WTC11 (cell line): ENCODE results near the gene BRI3. TPM values are rescaled to one million over a fixed set of nuclear protein-coding genes. Genes with fewer than 3 reads are reported as not detected.

Experiments used
- ATAC-seq: fragments of 200-7000 bp; cut with Tn5 transposase; 2 replicates; pipeline ENCODE4 v1.10.0; 2021; ENCODE audit warnings: mild to moderate bottlenecking, moderate library complexity
- CTCF ChIA-PET: fragments of 300-600 bp; sonication (Branson Sonifier 250); formaldehyde crosslinking; loops from one replicate; lab custom pipeline; 2021; ENCODE audit warnings: antibody characterized with exemption; lab: Charles Lee
- POLR2A ChIA-PET: fragments of 350-600 bp; sonication (Branson Sonifier 250); formaldehyde crosslinking; loops from one replicate; lab custom pipeline; 2021; ENCODE audit warnings: antibody characterized with exemption; lab: Charles Lee
- DNase-seq: peaks from one replicate; pipeline ENCODE4 v3.0.0; 2021; ENCODE audit warnings: low spot score
- H3K27ac Mint-ChIP-seq: 2 replicates; pipeline ENCODE4 v1.8.0; 2021; ENCODE audit warnings: mixed read lengths
- H3K27me3 Mint-ChIP-seq: 2 replicates; pipeline ENCODE4 v1.8.0; 2021; ENCODE audit warnings: low read depth, mild to moderate bottlenecking, moderate library complexity, mixed read lengths
- H3K36me3 Mint-ChIP-seq: 2 replicates; pipeline ENCODE4 v1.8.0; 2021; ENCODE audit warnings: mixed read lengths
- H3K4me1 Mint-ChIP-seq: 2 replicates; pipeline ENCODE4 v1.8.0; 2022; ENCODE audit warnings: mixed read lengths
- H3K4me3 Mint-ChIP-seq: 2 replicates; pipeline ENCODE4 v1.8.0; 2021; ENCODE audit warnings: mild to moderate bottlenecking, moderate library complexity, mixed read lengths
- H3K9me3 Mint-ChIP-seq: 2 replicates; pipeline ENCODE4 v1.8.0; 2021; ENCODE audit warnings: mixed read lengths
- AR ChIP-seq: fragments of 250-450 bp; sonication (Bioruptor Pico); IDR thresholded peaks from 2 replicates; pipeline ENCODE4 v1.9.0; 2021; ENCODE audit warnings: mild to moderate bottlenecking
- ARID4B ChIP-seq: sonication (generic); formaldehyde crosslinking; IDR thresholded peaks from 2 replicates; pipeline ENCODE4 v1.8.0; 2023; ENCODE audit warnings: missing genetic modification reagents, mild to moderate bottlenecking, borderline replicate concordance
- ATF1 ChIP-seq: sonication (generic); formaldehyde crosslinking; IDR thresholded peaks from 2 replicates; pipeline ENCODE4 v1.8.1; 2023; ENCODE audit warnings: mild to moderate bottlenecking, moderate library complexity, missing genetic modification reagents
- CBFB ChIP-seq: sonication (generic); formaldehyde crosslinking; IDR thresholded peaks from 2 replicates; pipeline ENCODE4 v1.8.1; 2022; ENCODE audit warnings: mild to moderate bottlenecking, low read depth, missing genetic modification reagents
- CREM ChIP-seq: sonication (generic); formaldehyde crosslinking; IDR thresholded peaks from 2 replicates; pipeline ENCODE4 v1.8.1; 2022; ENCODE audit warnings: mild to moderate bottlenecking, missing genetic modification reagents, moderate library complexity
- EMX1 ChIP-seq: fragments of 250-450 bp; sonication (Bioruptor Pico); IDR thresholded peaks from 2 replicates; pipeline ENCODE4 v1.8.0; 2021; ENCODE audit warnings: mild to moderate bottlenecking
- FOXP1 ChIP-seq: sonication (generic); formaldehyde crosslinking; IDR thresholded peaks from 2 replicates; pipeline ENCODE4 v1.8.0; 2022; ENCODE audit warnings: missing genetic modification reagents, mild to moderate bottlenecking, moderate library complexity, borderline replicate concordance
- JAZF1 ChIP-seq: fragments of 250-450 bp; sonication (Bioruptor Pico); IDR thresholded peaks from 2 replicates; pipeline ENCODE4 v1.9.0; 2021; ENCODE audit warnings: moderate library complexity, mild to moderate bottlenecking, inconsistent platforms
- NFE2L1 ChIP-seq: sonication (generic); formaldehyde crosslinking; IDR thresholded peaks from 2 replicates; pipeline ENCODE4 v1.8.1; 2023; ENCODE audit warnings: missing genetic modification reagents
- NFYB ChIP-seq: sonication (generic); formaldehyde crosslinking; conservative IDR thresholded peaks from 2 replicates; pipeline ENCODE4 v1.8.0; 2022; ENCODE audit warnings: low read depth, missing genetic modification reagents
- OVOL2 ChIP-seq: fragments of 250-450 bp; sonication (Bioruptor Pico); IDR thresholded peaks from 2 replicates; pipeline ENCODE4 v1.9.0; 2021; ENCODE audit warnings: mild to moderate bottlenecking, borderline replicate concordance
- PRDM15 ChIP-seq: sonication (generic); formaldehyde crosslinking; IDR thresholded peaks from 2 replicates; pipeline ENCODE4 v1.8.0; 2022; ENCODE audit warnings: missing genetic modification reagents
- STAT6 ChIP-seq: sonication (generic); formaldehyde crosslinking; conservative IDR thresholded peaks from 2 replicates; pipeline ENCODE4 v1.8.1; 2023; ENCODE audit warnings: mild to moderate bottlenecking, low read depth, missing genetic modification reagents, moderate library complexity
- ZNF416 ChIP-seq: fragments of 250-450 bp; sonication (Bioruptor Pico); IDR thresholded peaks from 2 replicates; pipeline ENCODE4 v1.9.0; 2021; ENCODE audit warnings: mild to moderate bottlenecking, inconsistent platforms
- ZNF425 ChIP-seq: fragments of 250-450 bp; sonication (Bioruptor Pico); conservative IDR thresholded peaks from 2 replicates; pipeline ENCODE4 v1.9.0; 2021; ENCODE audit warnings: mild to moderate bottlenecking
- total RNA-seq: library from RNA; stranded (reverse); gene quantifications from 3 replicates; pipeline ENCODE4 v1.2.3, GENCODE V29; 2021

Gene BRI3
- total RNA-seq, 1 experiment from 2014 or later: 112 TPM

- H3K4me3 Mint-ChIP-seq: no peak overlapping the region
- CTCF ChIA-PET: no interaction called here
- H3K9me3 Mint-ChIP-seq: no peaks in the 10 kb centered on the region
- H3K27ac Mint-ChIP-seq: no peak overlapping the region; the same call in 1 of the 2 replicates
- ATAC-seq (no peak), DNase-seq (no peak)
- H3K36me3 Mint-ChIP-seq: peaks cover 5% of the 10 kb centered on the region; the same call in 1 of the 2 replicates
- POLR2A ChIA-PET: no interaction called here
- TF ChIP-seq ARID4B (CRISPR knock-in tag) (no peak), JAZF1 (no peak), EMX1 (CRISPR knock-in tag) (no peak), STAT6 (CRISPR knock-in tag) (no peak), OVOL2 (CRISPR knock-in tag) (no peak), ZNF416 (CRISPR knock-in tag) (no peak), NFYB (CRISPR knock-in tag) (no peak), ATF1 (CRISPR knock-in tag) (no peak), NFE2L1 (CRISPR knock-in tag) (no peak), PRDM15 (CRISPR knock-in tag) (no peak), CREM (no peak)
- H3K4me1 Mint-ChIP-seq: peaks cover 38% of the 10 kb centered on the region
- H3K27me3 Mint-ChIP-seq: no peaks in the 10 kb centered on the region
These were observed 3.0 kb downstream of the BRI3 start for GRCh38 chr7:98284335-98285036.

GRCh38 chr7:98285157-98286092, 3.9 kb downstream of the BRI3 start:
- Mint-ChIP-seq H3K27ac (no peak overlapping the region), H3K4me1 (peaks cover 38% of the 10 kb centered on the region), H3K9me3 (no peaks in the 10 kb centered on the region), H3K4me3 (no peak overlapping the region), H3K36me3 (peaks cover 5% of the 10 kb centered on the region; the same call in 1 of the 2 replicates), H3K27me3 (no peaks in the 10 kb centered on the region)
- CTCF ChIA-PET: interaction anchor here (1.0 kb wide), 1 partner anchor 38 kb away, joined by 3 read pairs; no protein-coding TSS in a partner anchor
- no peak for ATAC-seq
- no peak for DNase-seq
- no peak for TF ChIP-seq CBFB (CRISPR knock-in tag)
- TF ChIP-seq FOXP1: no peak
- TF ChIP-seq AR (CRISPR knock-in tag): no peak
- TF ChIP-seq ZNF425: no peak
- POLR2A ChIA-PET: no interaction called here
